CD4-positive, alpha-beta T cell treated with Interleukin-6 for 4 hours (primary cell): ENCODE data around the gene AVPR2.

ENCODE experiments used
- DNase-seq: peaks from one replicate; pipeline ENCODE4 v3.0.0-alpha.2; 2020; ENCODE audit warnings: mixed read lengths

The AVPR2 gene

DNA sequence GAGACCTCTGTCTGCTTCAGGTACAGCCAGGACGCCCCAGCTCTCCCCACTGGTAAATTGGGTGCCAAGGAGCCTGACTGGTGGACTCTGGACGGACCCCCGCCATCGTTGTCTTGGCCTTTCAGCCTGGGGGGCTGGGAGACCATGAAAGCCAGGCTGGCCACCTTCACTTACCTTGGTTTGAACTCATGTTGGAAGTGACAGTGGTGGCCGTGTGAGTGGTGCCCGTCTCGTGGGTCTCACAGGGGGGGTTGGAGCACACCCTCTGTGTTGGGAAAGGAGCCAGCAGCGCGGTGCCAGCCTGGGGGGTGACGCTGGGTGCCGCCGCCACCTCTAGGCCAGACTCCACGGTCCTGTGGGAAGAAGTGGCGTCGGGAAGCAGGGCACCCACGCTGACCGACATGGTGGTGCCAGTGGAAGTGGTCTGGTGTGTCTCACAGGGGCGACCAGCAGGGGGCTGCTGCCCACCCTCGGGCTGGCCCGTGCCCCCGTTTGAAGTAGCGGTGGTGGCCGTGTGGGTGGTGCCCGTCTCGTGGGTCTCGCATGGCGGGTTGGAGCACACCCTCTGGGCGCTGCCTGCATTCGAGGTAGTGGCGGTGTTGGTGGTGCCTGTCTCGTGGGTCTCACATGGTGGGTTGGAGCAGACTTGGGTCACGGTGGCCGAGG lies 49.6 kb downstream of the AVPR2 start:
- no peak for DNase-seq

DNA sequence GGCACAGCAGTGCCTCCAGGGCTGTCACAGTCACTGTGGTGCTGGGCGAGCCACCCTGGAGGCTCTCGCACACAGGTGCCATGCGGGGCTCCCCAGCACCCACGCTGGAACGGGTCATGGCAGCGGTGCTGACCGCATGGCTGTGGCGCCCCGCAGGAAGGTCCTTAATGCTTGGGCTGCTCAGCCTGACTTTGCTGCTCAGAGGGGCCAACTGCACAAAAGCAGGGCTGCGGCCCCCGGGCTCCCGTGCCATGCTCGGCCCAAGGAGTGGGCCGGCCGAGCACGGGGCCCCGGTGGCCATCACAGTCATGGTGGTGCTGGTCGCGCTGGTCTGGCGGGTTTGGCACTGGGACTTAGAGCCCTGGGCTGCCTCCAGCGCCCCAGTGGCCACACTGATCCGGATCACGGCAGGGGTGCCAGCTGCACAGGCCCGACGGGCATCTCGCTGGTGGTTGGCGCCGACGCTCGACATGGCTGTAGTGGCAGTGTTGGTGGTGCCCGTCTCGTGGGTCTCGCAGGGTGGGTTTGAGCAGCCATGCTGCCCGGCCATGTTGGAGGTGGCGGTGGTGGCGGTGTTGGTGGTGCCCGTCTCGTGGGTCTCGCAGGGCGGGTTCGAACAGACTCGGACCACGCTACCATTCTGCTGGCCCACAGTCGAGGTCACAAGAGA lies 50.2 kb downstream of the AVPR2 start:
- DNase-seq, result no peak

DNA sequence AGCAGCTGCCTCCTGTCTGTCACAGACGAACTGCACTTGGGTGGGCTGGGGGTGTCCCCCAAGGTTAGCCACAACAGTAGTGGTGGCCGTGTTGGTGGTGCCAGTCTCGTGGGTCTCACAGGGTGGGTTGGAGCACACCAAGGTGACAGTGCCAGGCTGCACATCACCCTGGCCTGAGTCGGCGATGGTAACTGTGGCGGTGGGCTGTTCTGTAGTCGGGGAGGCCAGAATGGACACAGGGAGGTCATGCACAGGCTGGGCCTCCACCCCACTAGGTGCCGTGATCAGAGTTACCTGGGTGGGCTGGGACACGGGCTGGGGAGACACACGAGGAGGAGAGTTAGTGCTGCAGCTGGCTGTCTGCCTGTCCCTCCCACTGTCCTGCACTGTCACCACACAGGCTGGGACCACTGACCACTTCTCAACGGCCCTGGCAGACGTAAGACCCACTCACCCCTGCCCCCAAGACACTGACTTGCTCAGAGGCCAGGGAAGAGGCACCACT lies 50.8 kb downstream of the AVPR2 start:
- DNase-seq, result no peak

DNA sequence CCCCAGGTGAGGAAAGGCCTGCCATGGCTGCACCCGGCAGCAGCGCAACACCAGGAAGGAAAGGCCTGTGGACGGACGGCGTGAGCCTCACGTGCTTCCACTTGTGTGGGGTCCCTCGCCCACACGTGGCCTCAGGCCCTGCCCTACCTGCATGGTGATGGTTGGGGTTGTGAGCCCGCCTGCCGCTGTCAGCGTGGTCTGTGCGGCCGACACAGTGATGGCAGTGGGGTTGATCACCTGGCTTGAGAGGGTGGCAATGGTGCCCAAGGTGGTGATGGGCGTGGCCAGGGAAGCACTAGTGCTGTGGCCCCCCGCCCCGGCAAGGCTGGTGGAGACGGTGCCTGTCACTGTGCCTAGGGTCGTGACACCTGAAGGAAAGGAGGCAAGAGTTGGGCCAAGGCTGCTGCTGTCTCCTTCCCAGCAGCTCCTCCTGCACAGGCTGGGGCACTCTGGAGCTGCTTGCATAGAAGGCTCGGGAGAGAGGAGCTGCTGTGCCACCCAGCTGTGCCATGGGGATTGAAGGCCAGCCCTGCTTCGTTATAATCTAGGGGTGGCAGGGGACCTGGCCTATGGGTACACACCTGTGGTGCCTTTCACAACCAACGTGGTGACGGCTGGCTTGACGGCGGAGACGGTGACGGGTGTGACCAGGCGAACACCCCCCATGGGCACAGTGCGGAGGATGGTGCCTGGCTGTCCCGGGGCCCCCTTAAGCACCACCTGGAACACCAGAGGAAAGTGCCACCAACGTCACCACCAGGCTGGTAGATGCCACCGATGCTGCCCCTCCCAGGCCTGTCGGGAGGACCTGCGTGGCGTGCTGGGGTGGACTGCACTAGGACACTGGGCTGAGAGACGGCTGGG lies 51.8 kb downstream of the AVPR2 start:
- DNase-seq, result peak; percentile 1
